NK-92 treated with Interleukin-12 subunit alpha and Interleukin-12 subunit beta, amount 100 ng/mL, for 24 hours (cell line): ENCODE results near the gene FKBP1B.
"Not testable (repeated sequence)": the region's sequence is repeated elsewhere in the genome, so short reads cannot be mapped to it uniquely, and the experiment has no call there.

Source experiments
- DNase-seq: peaks from one replicate; lab custom pipeline; 2025; lab: John Stamatoyannopoulos, UW

FKBP1B gene

DNA sequence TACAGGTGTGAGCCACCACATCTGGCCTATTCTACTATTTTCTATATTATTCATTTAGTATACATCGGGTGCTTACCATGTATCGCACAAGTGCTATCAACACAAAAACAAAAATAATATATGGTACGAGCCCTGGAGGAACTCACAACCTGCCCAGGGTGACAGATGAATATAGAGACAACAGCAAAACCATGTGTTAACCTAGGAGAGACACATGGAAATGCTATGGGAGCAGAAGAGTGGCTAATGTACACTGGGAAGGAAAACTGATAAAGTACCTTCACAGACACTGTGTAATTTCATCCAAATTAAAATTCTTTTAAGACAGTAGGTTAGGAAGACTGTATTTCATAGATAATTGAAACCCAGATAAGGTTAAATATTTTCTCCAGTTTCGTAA, 22.7 kb downstream of the FKBP1B start:
- DNase-seq = no peak

GRCh38 chr2:24073816-24074215, 24.3 kb downstream of the FKBP1B start:
- DNase-seq = no peak

DNA sequence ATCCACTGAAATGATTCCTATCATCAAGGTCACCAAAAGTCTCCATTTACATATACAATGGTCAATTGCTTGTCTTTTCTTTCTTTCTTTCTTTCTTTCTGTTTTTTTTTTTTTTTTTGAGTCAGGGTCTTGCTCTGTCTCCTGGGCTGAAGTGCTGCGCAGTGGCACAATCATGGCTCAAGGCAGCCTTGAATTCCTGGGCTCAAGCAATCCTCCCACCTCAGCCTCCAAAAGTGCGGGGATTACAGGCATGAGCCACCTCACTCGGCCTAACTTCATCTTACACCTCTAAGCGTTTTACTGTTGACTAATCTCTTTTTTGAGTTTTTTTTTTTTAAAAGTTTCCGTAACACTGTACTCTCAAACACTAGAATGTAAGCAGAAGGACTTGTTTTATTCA, 25.7 kb downstream of the FKBP1B start:
- DNase-seq = no peak

DNA sequence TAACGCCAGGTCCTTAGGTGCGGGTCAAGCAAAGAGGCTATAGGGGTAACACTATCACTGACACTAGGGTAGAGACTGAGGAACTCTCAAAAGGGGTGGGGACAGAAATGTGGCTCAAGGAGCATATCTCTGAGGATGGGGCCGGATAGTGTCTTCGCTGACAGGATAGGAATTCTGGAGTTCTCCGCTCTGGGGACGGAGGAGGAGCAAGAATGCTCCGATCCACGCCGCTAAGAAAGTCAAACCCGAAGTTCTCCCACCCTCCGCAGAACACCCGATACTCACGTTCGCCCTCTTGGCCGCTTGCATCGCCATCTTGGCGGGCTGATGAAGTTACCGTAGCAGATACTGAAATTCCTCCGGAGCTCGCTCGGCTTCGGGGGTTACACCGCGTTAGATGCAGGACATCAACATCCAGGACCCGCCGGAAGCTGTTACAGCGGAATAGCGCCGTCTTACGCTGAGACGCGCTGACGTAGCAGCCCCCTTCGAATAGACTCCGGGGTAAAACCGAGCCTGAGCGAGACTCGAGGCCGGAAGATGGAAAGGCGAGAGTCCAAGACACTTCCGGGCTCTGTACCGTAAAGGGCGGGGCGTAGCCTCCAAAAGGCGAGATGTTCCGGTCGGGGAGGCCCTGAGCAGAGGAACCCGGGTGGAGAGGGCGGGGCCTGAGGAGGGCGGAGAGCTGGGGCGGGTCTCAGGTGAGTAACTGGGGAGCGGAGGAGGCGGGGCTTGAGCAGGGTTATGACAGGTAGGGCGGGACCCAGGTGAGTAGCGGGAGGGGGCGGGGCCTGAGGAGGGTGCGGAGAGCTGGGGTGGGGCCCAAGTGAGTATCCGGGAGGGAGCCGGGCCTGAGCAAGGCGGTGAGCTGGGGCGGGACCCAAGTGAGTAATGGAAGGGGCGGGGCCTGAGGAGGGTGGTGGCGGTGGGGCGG, 26.6 kb downstream of the FKBP1B start, which contains the start of gene SF3B6:
SF3B6 (minus strand) TSS at position 412 of the 934 bp plus-strand sequence; CDS start at position 315, 97 bp downstream.
- peak; percentile 98 for DNase-seq

GRCh38 chr2:24076849-24077534, 27.5 kb downstream of the FKBP1B start:
- no peak for DNase-seq

GRCh38 chr2:24077535-24077877, 28.0 kb downstream of the FKBP1B start:
- DNase-seq = no peak

- no peak for DNase-seq
These were observed 28.3 kb downstream of the FKBP1B start for GRCh38 chr2:24077879-24078278.

GRCh38 chr2:24080701-24081100, 31.2 kb downstream of the FKBP1B start:
- no peak for DNase-seq

DNA sequence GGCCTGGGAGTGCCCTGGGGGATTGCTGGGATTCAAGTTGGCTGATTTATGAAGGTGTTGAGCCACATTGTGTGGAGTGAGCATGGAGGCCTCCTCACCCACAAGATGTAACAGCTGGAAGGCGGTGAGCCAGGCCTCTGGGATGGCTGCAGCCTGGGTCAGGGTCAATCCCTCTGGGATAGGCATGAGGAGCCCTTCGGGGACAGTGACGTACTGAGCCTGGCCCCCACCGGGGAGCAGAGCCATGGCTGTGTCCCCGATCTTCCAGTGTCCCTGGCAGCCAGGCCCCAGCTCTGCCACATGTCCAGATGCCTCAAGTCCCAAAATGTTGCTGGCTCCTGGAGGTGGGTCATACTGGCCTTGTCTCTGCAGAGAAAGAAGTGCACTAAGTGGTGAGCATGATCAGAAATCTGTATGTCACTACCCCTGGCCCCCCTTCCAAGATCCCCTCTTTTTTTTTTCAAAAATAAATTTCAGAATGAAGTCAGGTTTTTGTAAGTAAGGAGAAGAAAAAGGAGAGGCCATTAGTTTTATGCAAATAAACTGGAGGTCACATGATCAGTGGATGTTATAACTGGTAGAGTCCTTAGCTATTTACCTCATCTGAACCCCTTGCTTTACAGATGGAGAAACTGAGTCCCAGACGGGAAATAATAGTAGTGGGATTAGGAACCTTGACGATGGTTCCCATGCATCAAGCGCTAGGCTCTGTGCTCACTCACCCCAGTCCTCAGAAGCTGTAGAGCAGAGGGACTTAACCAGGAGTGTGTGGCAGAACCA, 33.4 kb downstream of the FKBP1B start:
- no peak for DNase-seq

GRCh38 chr2:24083567-24084385, 34.2 kb downstream of the FKBP1B start:
- no peak for DNase-seq

DNA sequence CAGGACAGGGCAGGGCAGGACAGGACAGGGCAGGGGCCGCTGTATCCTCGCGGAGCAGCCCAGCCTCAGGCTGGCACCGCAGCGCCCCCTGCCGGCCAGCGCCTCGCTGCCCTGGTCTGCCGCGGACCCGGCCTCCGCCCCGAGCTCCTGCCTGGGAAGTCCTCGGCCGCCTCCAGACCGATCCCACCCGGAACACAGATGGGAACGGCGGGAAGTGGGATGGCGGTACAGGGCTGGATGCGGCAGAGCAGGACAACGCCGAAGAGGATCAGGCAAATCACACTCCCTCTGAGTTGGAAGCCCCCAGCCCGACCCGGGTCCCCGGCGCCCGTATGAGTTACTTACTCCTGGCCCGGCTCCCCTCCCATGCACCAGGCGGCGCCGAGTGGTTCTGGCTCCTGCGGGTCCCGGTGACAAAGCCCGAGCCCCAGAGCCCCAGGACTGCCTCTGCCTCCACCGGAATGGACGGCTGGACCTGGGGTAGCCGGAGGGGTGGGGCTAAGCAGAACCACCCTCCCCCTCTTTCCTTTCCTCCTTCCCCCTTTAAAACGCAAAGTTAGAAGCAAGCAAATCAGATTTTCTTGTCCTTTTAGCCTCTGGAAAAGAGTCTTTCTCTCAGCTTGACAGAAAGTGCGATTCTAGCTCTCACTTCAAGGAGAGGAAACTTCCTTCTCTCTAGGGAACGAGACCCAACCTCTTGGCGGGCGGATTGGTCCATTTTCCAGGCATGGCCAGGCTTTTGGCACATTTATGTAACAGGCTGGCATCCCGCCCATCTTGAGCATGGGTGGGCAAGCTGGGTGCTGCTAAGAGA, 35.1 kb downstream of the FKBP1B start, which contains the start of gene TP53I3:
TP53I3 (minus strand) TSS at position 449 of the 814 bp plus-strand sequence. CDS start 508 bp downstream, outside the sequence.
- DNase-seq = no peak

- no peak for DNase-seq
These were observed 35.6 kb downstream of the FKBP1B start for GRCh38 chr2:24085200-24085489.

DNA sequence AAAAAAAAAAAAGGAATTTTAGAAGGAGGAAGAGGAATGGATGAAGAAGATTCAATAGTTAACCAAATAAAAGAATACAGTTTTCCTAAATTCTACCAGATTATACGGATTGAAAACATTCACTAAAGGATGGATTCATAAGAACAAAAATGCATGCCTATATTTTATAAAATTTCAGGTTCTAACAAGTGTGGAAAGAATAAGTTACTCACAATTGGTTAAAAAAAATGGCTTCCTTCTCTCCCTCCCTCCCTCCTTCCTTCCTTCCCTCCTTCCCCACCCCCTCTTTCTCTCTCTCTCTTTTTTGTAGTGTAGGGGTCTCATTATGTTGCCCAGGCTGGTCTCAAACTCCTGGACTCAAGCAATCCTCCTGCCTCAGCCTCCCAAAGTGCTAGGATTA, 36.7 kb downstream of the FKBP1B start:
- no peak for DNase-seq

GRCh38 chr2:24087032-24087431, 37.5 kb downstream of the FKBP1B start:
- DNase-seq = no peak

GRCh38 chr2:24088821-24089359, 39.3 kb downstream of the FKBP1B start:
- DNase-seq = no peak

GRCh38 chr2:24093270-24093669, 43.7 kb downstream of the FKBP1B start:
- DNase-seq = not testable (repeated sequence)

DNA sequence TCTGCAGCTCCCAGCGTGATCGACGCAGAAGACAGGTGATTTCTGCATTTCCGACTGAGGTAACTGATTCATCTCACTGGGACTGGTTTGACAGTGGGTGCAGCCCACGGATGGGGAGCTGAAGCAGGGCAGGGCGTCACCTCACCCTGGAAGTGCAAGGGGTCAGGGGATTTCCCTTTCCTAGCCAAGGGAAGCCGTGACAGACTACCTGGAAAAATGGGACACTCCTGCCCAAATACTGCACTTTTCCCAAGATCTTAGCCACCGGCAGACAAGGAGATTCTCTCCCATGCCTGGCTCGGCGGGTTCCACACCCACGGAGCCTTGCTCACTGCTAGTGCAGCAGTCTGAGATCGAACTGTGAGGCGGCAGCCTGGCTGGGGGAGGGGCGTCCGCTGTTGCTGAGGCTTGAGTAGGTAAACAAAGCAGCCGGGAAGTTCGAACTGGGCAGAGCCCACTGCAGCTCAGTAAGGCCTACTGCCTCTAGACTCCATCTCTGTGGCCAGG, 45.7 kb downstream of the FKBP1B start:
- DNase-seq = not testable (repeated sequence)

DNA sequence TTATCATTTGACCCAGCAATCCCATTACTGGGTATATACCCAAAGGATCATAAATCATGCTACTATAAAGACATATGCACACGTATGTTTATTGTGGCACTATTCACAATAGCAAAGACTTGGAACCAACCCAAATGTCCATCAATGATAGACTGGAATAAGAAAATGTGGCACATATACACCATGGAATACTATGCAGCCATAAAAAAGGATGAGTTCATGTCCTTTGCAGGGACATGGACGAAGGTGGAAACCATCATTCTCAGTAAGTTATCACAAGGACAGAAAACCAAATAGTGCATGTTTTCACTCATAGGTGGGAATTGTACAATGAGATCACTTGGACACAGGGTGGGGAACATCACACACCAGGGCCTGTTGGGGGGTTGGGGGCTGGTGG, 51.2 kb downstream of the FKBP1B start:
- DNase-seq = not testable (repeated sequence)

- DNase-seq = no peak
These were observed 52.5 kb downstream of the FKBP1B start for GRCh38 chr2:24101992-24102391.

GRCh38 chr2:24102677-24103076, 53.1 kb downstream of the FKBP1B start:
- DNase-seq = no peak
